Measurements from ENCODE around the gene PIKFYVE.

The PIKFYVE gene

GRCh38 chr2:208329485-208329884, 63.4 kb downstream of the PIKFYVE start:
- no peaks in the 10 kb centered on the region for H3K79me1 ChIP-seq (ENCODE audit: low read depth, low read length)
- H3K23ac ChIP-seq (ENCODE audit: low read depth, low read length, poor library complexity), result no peak overlapping the region
- H2BK120ac ChIP-seq (ENCODE audit: low read depth, low read length), result no peak overlapping the region
- no peaks in the 10 kb centered on the region for H3K9me3 ChIP-seq (replicated peaks in 1 of 2; ENCODE audit: control insufficient read depth in 2 of 2, insufficient read depth in 1 of 2, low read depth in 1 of 2, low read length in 2 of 2)
- no peak overlapping the region for H2BK5ac ChIP-seq (ENCODE audit: low read length)
- no peak for DNase-seq (ENCODE audit: low spot score)
- H3K4ac ChIP-seq (ENCODE audit: low read length), result no peak overlapping the region
- no peak overlapping the region for H3K27ac ChIP-seq (replicated peaks; ENCODE audit: low read length)
- H2BK12ac ChIP-seq (ENCODE audit: low read length), result no peak overlapping the region
- no peak overlapping the region for H2AK5ac ChIP-seq (ENCODE audit: low read depth, low read length)
- H3K4me2 ChIP-seq (ENCODE audit: insufficient read depth, low read length, poor library complexity, severe bottlenecking), result no peak overlapping the region
- no peak overlapping the region for H4K91ac ChIP-seq (ENCODE audit: low read depth, low read length, poor library complexity)
- H2AFZ ChIP-seq (ENCODE audit: low read length), result no peak overlapping the region
- H4K8ac ChIP-seq (ENCODE audit: low read depth, low read length), result no peak overlapping the region
- no peak overlapping the region for H2BK15ac ChIP-seq (ENCODE audit: low read length)
- peaks cover 23 to 97% of the 10 kb centered on the region in 2 donors for H3K36me3 ChIP-seq (replicated peaks in 1 of 2; ENCODE audit: control insufficient read depth in 2 of 2, insufficient read depth in 2 of 2, low read length in 2 of 2)
- no peaks in the 10 kb centered on the region for H3K27me3 ChIP-seq (ENCODE audit: control insufficient read depth in 3 of 3, insufficient read depth in 3 of 3, low read depth in 1 of 3, low read length in 3 of 3)
- H3K4me3 ChIP-seq (ENCODE audit: low read length in 2 of 2), result no peak overlapping the region
- H3K4me1 ChIP-seq (ENCODE audit: control insufficient read depth in 2 of 2, insufficient read depth in 1 of 2, low read depth in 1 of 2, low read length in 2 of 2), result no peaks in the 10 kb centered on the region
- no peak overlapping the region for H3K18ac ChIP-seq (ENCODE audit: low read length)
- H3K9ac ChIP-seq (ENCODE audit: low read depth, low read length, poor library complexity), result no peak overlapping the region
- H3K14ac ChIP-seq (ENCODE audit: low read length), result no peak overlapping the region

DNA sequence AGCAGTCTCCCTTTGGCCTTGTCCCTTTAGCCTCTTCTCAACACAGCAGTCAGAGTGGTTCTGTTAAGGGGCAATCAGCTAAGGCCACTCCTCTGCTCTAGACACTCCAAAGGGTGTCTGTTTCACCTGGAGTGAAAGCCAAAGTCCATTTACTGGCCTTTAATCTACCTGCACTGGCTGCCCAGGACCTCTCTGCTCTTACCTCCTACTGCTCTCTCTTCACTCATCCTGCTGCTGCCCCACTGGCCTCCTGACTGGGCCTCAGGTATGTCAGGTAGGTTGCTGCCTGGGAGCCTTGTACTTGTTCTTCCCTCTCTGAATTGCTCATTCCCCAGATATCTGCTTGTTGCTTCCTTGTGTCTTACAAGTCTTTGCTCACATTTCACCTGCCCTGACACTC, 68.2 kb downstream of the PIKFYVE start:
- no peak for DNase-seq (ENCODE audit: low spot score)
- H4K8ac ChIP-seq (ENCODE audit: low read depth, low read length), result no peak overlapping the region

DNA sequence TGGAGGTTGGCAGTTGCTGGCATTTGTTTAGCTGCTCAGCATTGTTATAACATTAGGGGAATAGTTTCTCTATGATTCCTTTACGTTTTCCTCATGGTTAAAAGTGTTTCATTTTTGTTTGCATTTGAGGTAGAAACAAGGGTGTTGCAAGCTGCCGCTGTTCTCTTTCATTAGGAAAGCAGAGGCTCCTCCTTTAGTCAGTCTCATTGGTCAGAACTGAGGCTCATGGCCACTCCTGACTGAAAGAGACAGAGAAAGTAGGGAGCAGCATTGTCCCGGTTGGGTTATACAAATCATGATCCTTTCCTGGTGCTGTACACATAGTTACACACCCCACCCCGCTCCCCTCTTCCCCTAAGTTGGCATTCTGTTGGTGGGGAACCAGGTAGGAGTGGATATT, 80.7 kb downstream of the PIKFYVE start:
- H2BK5ac ChIP-seq (ENCODE audit: low read length), result no peak overlapping the region
- DNase-seq (ENCODE audit: low spot score), result no peak
- H3K9ac ChIP-seq (ENCODE audit: low read depth, low read length, poor library complexity), result no peak overlapping the region
- H3K4me2 ChIP-seq (ENCODE audit: insufficient read depth, low read length, poor library complexity, severe bottlenecking), result no peak overlapping the region
- no peak overlapping the region for H3K23ac ChIP-seq (ENCODE audit: low read depth, low read length, poor library complexity)
- no peak overlapping the region for H2AK5ac ChIP-seq (ENCODE audit: low read depth, low read length)
- peaks cover 0 to 6% of the 10 kb centered on the region in 2 donors for H3K9me3 ChIP-seq (replicated peaks in 1 of 2; ENCODE audit: control insufficient read depth in 2 of 2, insufficient read depth in 1 of 2, low read depth in 1 of 2, low read length in 2 of 2)
- no peaks in the 10 kb centered on the region for H3K79me1 ChIP-seq (ENCODE audit: low read depth, low read length)
- no peak overlapping the region for H3K4me3 ChIP-seq (ENCODE audit: low read length in 2 of 2)
- peaks cover 12 to 97% of the 10 kb centered on the region in 2 donors for H3K36me3 ChIP-seq (replicated peaks in 1 of 2; ENCODE audit: control insufficient read depth in 2 of 2, insufficient read depth in 2 of 2, low read length in 2 of 2)
- no peak overlapping the region for H3K27ac ChIP-seq (replicated peaks; ENCODE audit: low read length)
- H2AFZ ChIP-seq (ENCODE audit: low read length), result no peak overlapping the region
- H4K91ac ChIP-seq (ENCODE audit: low read depth, low read length, poor library complexity), result no peak overlapping the region
- H4K8ac ChIP-seq (ENCODE audit: low read depth, low read length), result no peak overlapping the region
- no peak overlapping the region for H3K4ac ChIP-seq (ENCODE audit: low read length)
- no peaks in the 10 kb centered on the region for H3K27me3 ChIP-seq (ENCODE audit: control insufficient read depth in 3 of 3, insufficient read depth in 3 of 3, low read depth in 1 of 3, low read length in 3 of 3)
- no peak overlapping the region for H3K18ac ChIP-seq (ENCODE audit: low read length)
- no CpG with 5 or more reads among the region's 4 CpGs for WGBS, 2 donors (ENCODE audit: extremely low coverage in 2 of 2, insufficient read length in 2 of 2, insufficient replicate concordance in 1 of 2)
- H2BK120ac ChIP-seq (ENCODE audit: low read depth, low read length), result no peak overlapping the region
- H3K4me1 ChIP-seq (ENCODE audit: control insufficient read depth in 2 of 2, insufficient read depth in 1 of 2, low read depth in 1 of 2, low read length in 2 of 2), result no peaks in the 10 kb centered on the region
- no peak overlapping the region for H3K14ac ChIP-seq (ENCODE audit: low read length)
- H2BK15ac ChIP-seq (ENCODE audit: low read length), result no peak overlapping the region
- no peak overlapping the region for H2BK12ac ChIP-seq (ENCODE audit: low read length)

More for the DNA sequence above, 68.2 kb downstream of the PIKFYVE start:
- Histone ChIP-seq H3K4me1 (ENCODE audit: control insufficient read depth in 2 of 2, insufficient read depth in 1 of 2, low read depth in 1 of 2, low read length in 2 of 2) (no peaks in the 10 kb centered on the region), H3K4ac (ENCODE audit: low read length) (no peak overlapping the region), H2AK5ac (ENCODE audit: low read depth, low read length) (no peak overlapping the region), H3K23ac (ENCODE audit: low read depth, low read length, poor library complexity) (no peak overlapping the region), H2BK120ac (ENCODE audit: low read depth, low read length) (no peak overlapping the region), H3K27ac (replicated peaks; ENCODE audit: low read length) (no peak overlapping the region), H3K36me3 (replicated peaks in 1 of 2; ENCODE audit: control insufficient read depth in 2 of 2, insufficient read depth in 2 of 2, low read length in 2 of 2) (peaks cover 16 to 97% of the 10 kb centered on the region in 2 donors), H2BK15ac (ENCODE audit: low read length) (no peak overlapping the region), H3K14ac (ENCODE audit: low read length) (no peak overlapping the region), H3K9me3 (replicated peaks in 1 of 2; ENCODE audit: control insufficient read depth in 2 of 2, insufficient read depth in 1 of 2, low read depth in 1 of 2, low read length in 2 of 2) (no peaks in the 10 kb centered on the region), H3K79me1 (ENCODE audit: low read depth, low read length) (no peaks in the 10 kb centered on the region), H2BK12ac (ENCODE audit: low read length) (no peak overlapping the region), H3K18ac (ENCODE audit: low read length) (no peak overlapping the region), H2BK5ac (ENCODE audit: low read length) (no peak overlapping the region), H3K9ac (ENCODE audit: low read depth, low read length, poor library complexity) (no peak overlapping the region), H3K4me3 (ENCODE audit: low read length in 2 of 2) (no peak overlapping the region), H4K91ac (ENCODE audit: low read depth, low read length, poor library complexity) (no peak overlapping the region), H3K4me2 (ENCODE audit: insufficient read depth, low read length, poor library complexity, severe bottlenecking) (no peak overlapping the region), H2AFZ (ENCODE audit: low read length) (no peak overlapping the region), H3K27me3 (ENCODE audit: control insufficient read depth in 3 of 3, insufficient read depth in 3 of 3, low read depth in 1 of 3, low read length in 3 of 3) (no peaks in the 10 kb centered on the region)

GRCh38 chr2:208350610-208351009, 84.6 kb downstream of the PIKFYVE start:
- Histone ChIP-seq H3K27ac (replicated peaks; ENCODE audit: low read length) (no peak overlapping the region), H3K79me1 (ENCODE audit: low read depth, low read length) (no peaks in the 10 kb centered on the region), H3K4me2 (ENCODE audit: insufficient read depth, low read length, poor library complexity, severe bottlenecking) (no peak overlapping the region), H3K9me3 (replicated peaks in 1 of 2; ENCODE audit: control insufficient read depth in 2 of 2, insufficient read depth in 1 of 2, low read depth in 1 of 2, low read length in 2 of 2) (peaks cover 0 to 6% of the 10 kb centered on the region in 2 donors), H3K4me1 (ENCODE audit: control insufficient read depth in 2 of 2, insufficient read depth in 1 of 2, low read depth in 1 of 2, low read length in 2 of 2) (no peaks in the 10 kb centered on the region), H2AFZ (ENCODE audit: low read length) (no peak overlapping the region), H3K9ac (ENCODE audit: low read depth, low read length, poor library complexity) (no peak overlapping the region), H3K27me3 (ENCODE audit: control insufficient read depth in 3 of 3, insufficient read depth in 3 of 3, low read depth in 1 of 3, low read length in 3 of 3) (no peaks in the 10 kb centered on the region), H4K8ac (ENCODE audit: low read depth, low read length) (no peak overlapping the region), H2AK5ac (ENCODE audit: low read depth, low read length) (no peak overlapping the region), H2BK5ac (ENCODE audit: low read length) (no peak overlapping the region), H3K4ac (ENCODE audit: low read length) (no peak overlapping the region), H3K4me3 (ENCODE audit: low read length in 2 of 2) (no peak overlapping the region), H3K14ac (ENCODE audit: low read length) (no peak overlapping the region), H2BK12ac (ENCODE audit: low read length) (no peak overlapping the region), H3K23ac (ENCODE audit: low read depth, low read length, poor library complexity) (no peak overlapping the region), H2BK120ac (ENCODE audit: low read depth, low read length) (no peak overlapping the region), H3K18ac (ENCODE audit: low read length) (no peak overlapping the region), H4K91ac (ENCODE audit: low read depth, low read length, poor library complexity) (no peak overlapping the region), H2BK15ac (ENCODE audit: low read length) (no peak overlapping the region), H3K36me3 (replicated peaks in 1 of 2; ENCODE audit: control insufficient read depth in 2 of 2, insufficient read depth in 2 of 2, low read length in 2 of 2) (peaks cover 19 to 99% of the 10 kb centered on the region in 2 donors)
- DNase-seq (ENCODE audit: low spot score), result no peak
- WGBS, 2 donors (ENCODE audit: extremely low coverage in 2 of 2, insufficient read length in 2 of 2, insufficient replicate concordance in 1 of 2), result no CpG with 5 or more reads among the region's 7 CpGs
